Measurements from ENCODE around the gene PCDH19. TPM values are rescaled to one million over a fixed set of nuclear protein-coding genes. Genes with fewer than 3 reads are reported as not detected.

The PCDH19 gene
- polyA plus RNA-seq, 1 donor (not counting 4 experiments of a cell fraction or from before 2014, with no cell fraction given): not detected

GRCh38 chrX:100358766-100359165 is 51.3 kb downstream of the PCDH19 start:
- no peaks in the 10 kb centered on the region for H4K20me1 ChIP-seq (ENCODE audit: control insufficient read depth, extremely low read depth, insufficient read depth, low read length)
- no peak overlapping the region for H3K4me3 ChIP-seq (ENCODE audit: control insufficient read depth in 2 of 3, extremely low read depth in 1 of 3, insufficient read depth in 2 of 3, low read depth in 1 of 3, low read length in 3 of 3)
- no peaks in the 10 kb centered on the region for H3K9me3 ChIP-seq (ENCODE audit: control insufficient read depth, low read depth, low read length)
- H3K36me3 ChIP-seq (ENCODE audit: control insufficient read depth in 2 of 2, extremely low read depth in 1 of 2, insufficient read depth in 2 of 2, low read length in 2 of 2): no peaks in the 10 kb centered on the region
- H3K9ac ChIP-seq (ENCODE audit: control insufficient read depth, extremely low read depth, insufficient read depth, low read length): no peak overlapping the region
- no peak overlapping the region for H3K27ac ChIP-seq (ENCODE audit: control insufficient read depth, insufficient read depth, low read length)
- no peak for DNase-seq (ENCODE audit: low read depth, low spot score)
- H3K79me2 ChIP-seq (ENCODE audit: control insufficient read depth, insufficient read depth, low read length): no peaks in the 10 kb centered on the region
- H3K9me1 ChIP-seq (ENCODE audit: control insufficient read depth, extremely low read depth, insufficient read depth, low read length): no peaks in the 10 kb centered on the region
- no peak overlapping the region for H2AFZ ChIP-seq (ENCODE audit: control insufficient read depth, low read length)
- TF ChIP-seq EZH2 (IDR thresholded peaks at IDR 0.05; ENCODE audit: low read length): no peak
- TF ChIP-seq CTCF (optimal IDR thresholded peaks at IDR 0.05 in 1 of 3, IDR thresholded peaks at IDR 0.05 in 1 of 3, conservative IDR thresholded peaks at IDR 0.05 in 1 of 3; ENCODE audit: extremely low read depth in 1 of 3, insufficient read depth in 2 of 3, low read length in 3 of 3): no peak
- dilution Hi-C loops (cut with MboI; ENCODE audit: extremely low pct_ligation_motif_present, low sequenced_read_pairs): no loop called here
- FAIRE-seq: no peak
- H3K4me1 ChIP-seq (ENCODE audit: control insufficient read depth, extremely low read depth, insufficient read depth, low read length): no peaks in the 10 kb centered on the region
- H3K4me2 ChIP-seq (ENCODE audit: control insufficient read depth, extremely low read depth, insufficient read depth, low read depth, low read length): no peak overlapping the region
- no peaks in the 10 kb centered on the region for H3K27me3 ChIP-seq (ENCODE audit: control insufficient read depth, extremely low read depth, insufficient read depth, low read length)

- Histone ChIP-seq H3K9me3 (ENCODE audit: control insufficient read depth, low read depth, low read length) (no peaks in the 10 kb centered on the region), H3K79me2 (ENCODE audit: control insufficient read depth, insufficient read depth, low read length) (no peaks in the 10 kb centered on the region), H3K4me3 (ENCODE audit: control insufficient read depth in 2 of 3, extremely low read depth in 1 of 3, insufficient read depth in 2 of 3, low read depth in 1 of 3, low read length in 3 of 3) (no peak overlapping the region), H3K4me1 (ENCODE audit: control insufficient read depth, extremely low read depth, insufficient read depth, low read length) (no peaks in the 10 kb centered on the region), H4K20me1 (ENCODE audit: control insufficient read depth, extremely low read depth, insufficient read depth, low read length) (no peaks in the 10 kb centered on the region), H3K36me3 (ENCODE audit: control insufficient read depth in 2 of 2, extremely low read depth in 1 of 2, insufficient read depth in 2 of 2, low read length in 2 of 2) (no peaks in the 10 kb centered on the region), H2AFZ (ENCODE audit: control insufficient read depth, low read length) (no peak overlapping the region), H3K4me2 (ENCODE audit: control insufficient read depth, extremely low read depth, insufficient read depth, low read depth, low read length) (no peak overlapping the region), H3K27ac (ENCODE audit: control insufficient read depth, insufficient read depth, low read length) (no peak overlapping the region), H3K9me1 (ENCODE audit: control insufficient read depth, extremely low read depth, insufficient read depth, low read length) (no peaks in the 10 kb centered on the region), H3K9ac (ENCODE audit: control insufficient read depth, extremely low read depth, insufficient read depth, low read length) (no peak overlapping the region), H3K27me3 (ENCODE audit: control insufficient read depth, extremely low read depth, insufficient read depth, low read length) (no peaks in the 10 kb centered on the region)
- dilution Hi-C loops (cut with MboI; ENCODE audit: extremely low pct_ligation_motif_present, low sequenced_read_pairs): no loop called here
- DNase-seq (ENCODE audit: low read depth, low spot score) (no peak), FAIRE-seq (no peak)
- TF ChIP-seq CTCF (optimal IDR thresholded peaks at IDR 0.05 in 1 of 3, IDR thresholded peaks at IDR 0.05 in 1 of 3, conservative IDR thresholded peaks at IDR 0.05 in 1 of 3; ENCODE audit: extremely low read depth in 1 of 3, insufficient read depth in 2 of 3, low read length in 3 of 3) (no peak), EZH2 (IDR thresholded peaks at IDR 0.05; ENCODE audit: low read length) (no peak)
Observed at GRCh38 chrX:100356351-100356896, 53.6 kb downstream of the PCDH19 start.
